A549 (cell line): Measurements from ENCODE around the gene ABHD2. TPM values are rescaled to one million over a fixed set of nuclear protein-coding genes. Genes with fewer than 3 reads are reported as not detected.
A peak's percentile ranks its signal among the peaks of the same experiment; 100 is the strongest.

Source experiments
- ATAC-seq, 2 experiments: fragments of 200-7000 bp in 1 of 2; fragments of >200 bp in 1 of 2; cut with Nextera tagmentation in 1 of 2; cut with Tn5 transposase in 1 of 2; 3 replicates each; pipeline versions ENCODE4 v1.8.0 to v1.9.1; 2018 to 2020; ENCODE audit warnings: mild to moderate bottlenecking in 1 of 2, moderate library complexity in 1 of 2
- CTCF ChIA-PET: fragments of 300-600 bp; sonication (Branson Sonifier 250); formaldehyde crosslinking; extraction: SDS; loops from one replicate; lab custom pipeline; 2021; ENCODE audit warnings: antibody characterized with exemption, inconsistent platforms; lab: Yijun Ruan, JAX
- POLR2A ChIA-PET: fragments of 350-600 bp; formaldehyde crosslinking; extraction: SDS; loops from one replicate; lab custom pipeline; 2021; ENCODE audit warnings: antibody characterized with exemption, inconsistent platforms; lab: Yijun Ruan, JAX
- DNase-seq, 2 experiments: peaks; one replicate each; pipeline versions ENCODE4 v3.0.0 to v3.0.0-alpha.2; 2011 to 2016; ENCODE audit warnings: low read depth in 1 of 2, low spot score in 1 of 2
- FAIRE-seq: peaks from 2 replicates; lab custom pipeline; 2011; peaks lifted over from hg19 to GRCh38; lab: Jason Lieb, UNC
- H3K27ac ChIP-seq, 2 experiments: fragments of >200 bp; sonication (Bioruptor Twin); formaldehyde crosslinking; 3 replicates each; pipeline ENCODE4 v1.5.1; 2016 to 2017
- H3K4me1 ChIP-seq: fragments of >200 bp; sonication (Bioruptor Twin); formaldehyde crosslinking; 3 replicates; pipeline ENCODE4 v1.6.1; 2016
- H3K4me2 ChIP-seq: fragments of >200 bp; sonication (Bioruptor Twin); formaldehyde crosslinking; 3 replicates; pipeline ENCODE4 v1.6.1; 2016
- H3K4me3 ChIP-seq: fragments of >200 bp; sonication (Bioruptor Twin); formaldehyde crosslinking; 3 replicates; pipeline ENCODE4 v1.5.1; 2016
- H3K9me3 ChIP-seq: fragments of >200 bp; sonication (Bioruptor Twin); formaldehyde crosslinking; 3 replicates; pipeline ENCODE4 v1.6.1; 2016
- CBX2 ChIP-seq: fragments of 200-600 bp; sonication (generic); IDR thresholded peaks from 2 replicates; pipeline ENCODE4 v1.6.1; 2016; ENCODE audit warnings: low read depth, mild to moderate bottlenecking, borderline replicate concordance
- CEBPB ChIP-seq, 2 experiments: fragments of >200 bp in 1 of 2; sonication (Bioruptor Twin) in 1 of 2; formaldehyde crosslinking in 1 of 2; IDR thresholded peaks; 2 replicates each; pipeline ENCODE4 v1.6.1; 2012 to 2016
- EHF ChIP-seq: fragments of 250-450 bp; sonication (Bioruptor Pico); IDR thresholded peaks from 2 replicates; pipeline ENCODE4 v1.5.0; 2020; ENCODE audit warnings: mild to moderate bottlenecking
- EP300 ChIP-seq, 2 experiments: fragments of >200 bp; sonication (Bioruptor Twin); formaldehyde crosslinking; IDR thresholded peaks; 2 replicates in 1 of 2; 3 replicates in 1 of 2; pipeline ENCODE4 v1.6.1; 2016 to 2017
- FOSB ChIP-seq: fragments of 250-450 bp; sonication (Bioruptor Pico); IDR thresholded peaks from 2 replicates; pipeline ENCODE4 v1.5.0; 2020; ENCODE audit warnings: mild to moderate bottlenecking, moderate library complexity
- FOXS1 ChIP-seq: fragments of 250-450 bp; sonication (Bioruptor Pico); IDR thresholded peaks from 2 replicates; pipeline ENCODE4 v1.5.0; 2020; ENCODE audit warnings: mild to moderate bottlenecking, moderate library complexity
- GATA3 ChIP-seq: IDR thresholded peaks from 2 replicates; pipeline ENCODE4 v1.6.1; 2012; ENCODE audit warnings: borderline replicate concordance
- HDAC2 ChIP-seq: fragments of 200-600 bp; sonication (generic); IDR thresholded peaks from 2 replicates; pipeline ENCODE4 v1.6.1; 2016
- HES2 ChIP-seq: fragments of >200 bp; sonication (Bioruptor Twin); formaldehyde crosslinking; IDR thresholded peaks from 2 replicates; pipeline ENCODE4 v1.6.1; 2016
- JUN ChIP-seq, 2 experiments: fragments of >200 bp; sonication (Bioruptor Twin); formaldehyde crosslinking; IDR thresholded peaks; 2 replicates in 1 of 2; 3 replicates in 1 of 2; pipeline ENCODE4 v1.6.1; 2016 to 2017
- JUNB ChIP-seq: fragments of >200 bp; sonication (Bioruptor Twin); formaldehyde crosslinking; IDR thresholded peaks from 2 replicates; pipeline ENCODE4 v1.6.1; 2016
- KDM1A ChIP-seq: fragments of 200-600 bp; sonication (generic); IDR thresholded peaks from 2 replicates; pipeline ENCODE4 v1.6.1; 2016; ENCODE audit warnings: low read depth, mild to moderate bottlenecking
- KDM5A ChIP-seq: fragments of 200-600 bp; sonication (generic); IDR thresholded peaks from 2 replicates; pipeline ENCODE4 v1.6.1; 2016; ENCODE audit warnings: antibody characterized with exemption, mild to moderate bottlenecking
- MAZ ChIP-seq: fragments of 150-350 bp; IDR thresholded peaks from 2 replicates; pipeline ENCODE4 v1.6.1; 2014; ENCODE audit warnings: antibody characterized with exemption, low read depth, low read length, borderline replicate concordance
- POLR2AphosphoS2 ChIP-seq: conservative IDR thresholded peaks from 2 replicates; pipeline ENCODE4 v1.6.1; 2012; ENCODE audit warnings: low read length, improper control_type of control experiment, inconsistent platforms
- RCOR1 ChIP-seq: fragments of 150-350 bp; IDR thresholded peaks from 2 replicates; pipeline ENCODE4 v1.6.1; 2014; ENCODE audit warnings: antibody characterized with exemption, low read length, low read depth
- ZFP36 ChIP-seq: fragments of 450-650 bp; IDR thresholded peaks from 2 replicates; pipeline ENCODE4 v1.6.1; 2014; ENCODE audit warnings: borderline replicate concordance; ENCODE audit not compliant: partially characterized antibody
- WGBS: methylation state at CpG from one replicate; pipeline ENCODE4 v1.1.6; 2017; ENCODE audit errors: missing lambda C conversion rate; 5-methylcytosine and 5-hydroxymethylcytosine counted together
- polyA plus RNA-seq, 4 experiments: library from polyadenylated mRNA; depleted of rRNA in 3 of 4; stranded (reverse); fragments of >200 nt; fragmentation: RNase III in 1 of 4; extraction: RNeasy Plus Mini Kit Qiagen cat#74134 plus additional on column Dnase treatment in 1 of 4; gene quantifications; 2 replicates in 3 of 4; 3 replicates in 1 of 4; pipeline ENCODE4 v1.2.3, GENCODE V29; 2011 to 2017
- TF ChIP-seq, protein P1 (sequence below): fragments of 250-450 bp; sonication (Bioruptor Pico); IDR thresholded peaks from 2 replicates; pipeline ENCODE4 v1.5.0; 2020; ENCODE audit warnings: low read depth, mild to moderate bottlenecking, moderate library complexity
- TF ChIP-seq, protein P2 (sequence below): fragments of 200-600 bp; sonication (generic); IDR thresholded peaks from 2 replicates; pipeline ENCODE4 v1.6.1; 2016; ENCODE audit warnings: antibody characterized with exemption, mild to moderate bottlenecking, moderate library complexity
- TF ChIP-seq, protein P3 (sequence below): IDR thresholded peaks from 2 replicates; pipeline ENCODE4 v1.6.1; 2012

The ABHD2 gene
- polyA plus RNA-seq, 2 of the 4 experiments (the other 2 are of a cell fraction): 36.2 to 63.3 TPM

GRCh38 chr15:89071471-89071870, 16.8 kb upstream of the ABHD2 start:
- peak in 1 of 2 experiments; percentile 68 for DNase-seq
- 69% methylated on average over 4 of the region's 4 CpGs for WGBS
- ChIA-PET POLR2A (interaction anchor here (0.6 to 1.8 kb wide), 2 partner anchors 17 to 114 kb away, joined by 4 to 5 read pairs; partner anchors contain the start of gene ABHD2), CTCF (interaction anchor here (1.0 to 5.0 kb wide), 13 partner anchors 11 to 287 kb away, joined by 3 to 47 read pairs (median 4); partner anchors contain the start of gene ABHD2)
- H3K4me2 ChIP-seq: no peak overlapping the region
- no peak overlapping the region for H3K4me3 ChIP-seq
- peak in 1 of 2 experiments; percentile 70; a peak in 3 of 6 replicates for ATAC-seq
- FAIRE-seq: no peak
- H3K27ac ChIP-seq: no peak overlapping the region; a peak in 1 of 6 replicates
- H3K9me3 ChIP-seq: no peaks in the 10 kb centered on the region
- peaks cover 25% of the 10 kb centered on the region; the same call in 2 of the 3 replicates for H3K4me1 ChIP-seq
- TF ChIP-seq POLR2AphosphoS2 (no peak), FOXS1 (CRISPR knock-in tag) (no peak)
- TF ChIP-seq, protein P1, sequence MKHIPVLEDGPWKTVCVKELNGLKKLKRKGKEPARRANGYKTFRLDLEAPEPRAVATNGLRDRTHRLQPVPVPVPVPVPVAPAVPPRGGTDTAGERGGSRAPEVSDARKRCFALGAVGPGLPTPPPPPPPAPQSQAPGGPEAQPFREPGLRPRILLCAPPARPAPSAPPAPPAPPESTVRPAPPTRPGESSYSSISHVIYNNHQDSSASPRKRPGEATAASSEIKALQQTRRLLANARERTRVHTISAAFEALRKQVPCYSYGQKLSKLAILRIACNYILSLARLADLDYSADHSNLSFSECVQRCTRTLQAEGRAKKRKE (CRISPR knock-in tag): no peak

GRCh38 chr15:89072277-89072869, 15.9 kb upstream of the ABHD2 start:
- Histone ChIP-seq H3K4me2 (no peak overlapping the region), H3K4me3 (no peak overlapping the region)
- POLR2A ChIA-PET: interaction anchor here (0.6 to 1.0 kb wide), 2 partner anchors 16 to 327 kb away, joined by 3 read pairs; partner anchors contain the start of gene ABHD2
- no peak for ATAC-seq
- TF ChIP-seq JUN (IDR thresholded peaks at IDR 0.05) (no peak), GATA3 (no peak), KDM5A (no peak), EHF (CRISPR knock-in tag) (no peak), RCOR1 (no peak), FOSB (CRISPR knock-in tag) (no peak), HDAC2 (no peak), ZFP36 (no peak), JUNB (no peak), CEBPB (IDR thresholded peaks at IDR 0.05) (no peak), MAZ (no peak), KDM1A (no peak), CBX2 (no peak), EP300 (IDR thresholded peaks at IDR 0.05) (no peak), HES2 (no peak)
- TF ChIP-seq, protein P2, sequence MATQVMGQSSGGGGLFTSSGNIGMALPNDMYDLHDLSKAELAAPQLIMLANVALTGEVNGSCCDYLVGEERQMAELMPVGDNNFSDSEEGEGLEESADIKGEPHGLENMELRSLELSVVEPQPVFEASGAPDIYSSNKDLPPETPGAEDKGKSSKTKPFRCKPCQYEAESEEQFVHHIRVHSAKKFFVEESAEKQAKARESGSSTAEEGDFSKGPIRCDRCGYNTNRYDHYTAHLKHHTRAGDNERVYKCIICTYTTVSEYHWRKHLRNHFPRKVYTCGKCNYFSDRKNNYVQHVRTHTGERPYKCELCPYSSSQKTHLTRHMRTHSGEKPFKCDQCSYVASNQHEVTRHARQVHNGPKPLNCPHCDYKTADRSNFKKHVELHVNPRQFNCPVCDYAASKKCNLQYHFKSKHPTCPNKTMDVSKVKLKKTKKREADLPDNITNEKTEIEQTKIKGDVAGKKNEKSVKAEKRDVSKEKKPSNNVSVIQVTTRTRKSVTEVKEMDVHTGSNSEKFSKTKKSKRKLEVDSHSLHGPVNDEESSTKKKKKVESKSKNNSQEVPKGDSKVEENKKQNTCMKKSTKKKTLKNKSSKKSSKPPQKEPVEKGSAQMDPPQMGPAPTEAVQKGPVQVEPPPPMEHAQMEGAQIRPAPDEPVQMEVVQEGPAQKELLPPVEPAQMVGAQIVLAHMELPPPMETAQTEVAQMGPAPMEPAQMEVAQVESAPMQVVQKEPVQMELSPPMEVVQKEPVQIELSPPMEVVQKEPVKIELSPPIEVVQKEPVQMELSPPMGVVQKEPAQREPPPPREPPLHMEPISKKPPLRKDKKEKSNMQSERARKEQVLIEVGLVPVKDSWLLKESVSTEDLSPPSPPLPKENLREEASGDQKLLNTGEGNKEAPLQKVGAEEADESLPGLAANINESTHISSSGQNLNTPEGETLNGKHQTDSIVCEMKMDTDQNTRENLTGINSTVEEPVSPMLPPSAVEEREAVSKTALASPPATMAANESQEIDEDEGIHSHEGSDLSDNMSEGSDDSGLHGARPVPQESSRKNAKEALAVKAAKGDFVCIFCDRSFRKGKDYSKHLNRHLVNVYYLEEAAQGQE: no peak
- TF ChIP-seq, protein P3, sequence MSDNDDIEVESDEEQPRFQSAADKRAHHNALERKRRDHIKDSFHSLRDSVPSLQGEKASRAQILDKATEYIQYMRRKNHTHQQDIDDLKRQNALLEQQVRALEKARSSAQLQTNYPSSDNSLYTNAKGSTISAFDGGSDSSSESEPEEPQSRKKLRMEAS: no peak
- TF ChIP-seq, all 56 proteins: peak for 0
- 83% methylated on average over 3 of the region's 3 CpGs for WGBS
- H3K9me3 ChIP-seq: no peaks in the 10 kb centered on the region
- peaks cover 17% of the 10 kb centered on the region; the same call in 2 of the 3 replicates for H3K4me1 ChIP-seq
- no peak overlapping the region for H3K27ac ChIP-seq
- no peak for FAIRE-seq
- CTCF ChIA-PET: interaction anchor here (0.9 to 5.0 kb wide), 15 partner anchors 8 to 286 kb away, joined by 3 to 47 read pairs (median 4); partner anchors contain the start of gene ABHD2
- no peak for DNase-seq
